ENCODE data around the gene SPINK14.

The SPINK14 gene, protein sequence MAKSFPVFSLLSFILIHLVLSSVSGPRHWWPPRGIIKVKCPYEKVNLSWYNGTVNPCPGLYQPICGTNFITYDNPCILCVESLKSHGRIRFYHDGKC
- 0 reads per million in 4 donors for total RNA-seq

DNA sequence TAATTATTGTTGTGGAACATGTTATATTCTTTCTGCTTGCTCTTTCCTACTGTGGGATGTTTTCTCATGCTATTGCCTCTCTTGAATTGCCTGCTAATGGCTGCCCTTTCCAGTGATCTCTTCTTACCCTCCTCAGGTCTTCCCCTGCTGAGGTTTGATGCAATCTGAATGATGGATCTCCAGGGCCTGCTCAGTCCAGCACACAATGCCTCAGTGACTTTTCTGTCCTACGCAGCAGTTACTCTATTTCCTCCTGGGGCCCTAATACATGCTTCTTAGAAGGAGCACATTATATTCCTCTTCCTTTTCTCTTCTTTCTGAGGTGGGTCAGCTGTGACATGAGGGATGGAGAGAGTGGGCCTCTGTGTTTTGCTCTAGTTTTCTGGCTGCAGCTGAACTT is at the start of gene SPINK14:
Gene SPINK14, plus strand, starts transcription at position 301 of the 400 bp plus-strand sequence. CDS start 1,187 bp downstream, outside the sequence.
- no peak for DNase-seq

DNA sequence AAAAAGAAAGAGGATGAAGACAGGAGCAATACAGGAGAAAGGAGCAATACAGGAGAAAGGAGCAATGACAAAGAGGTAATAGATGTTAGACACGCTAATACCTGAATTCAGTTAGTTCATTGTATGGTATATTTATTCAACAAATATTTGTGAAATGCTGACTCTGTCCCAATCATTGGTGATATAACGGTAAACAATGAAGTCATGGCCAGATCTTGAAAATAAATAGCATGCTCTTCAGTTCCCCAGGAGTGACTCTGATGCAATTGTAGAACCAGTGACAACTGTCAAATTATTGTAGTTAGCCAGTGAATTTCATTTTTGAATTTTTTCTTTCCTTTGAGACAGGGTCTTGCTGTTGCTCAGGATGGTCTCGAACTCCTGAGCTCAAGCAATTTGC is 48.0 kb upstream of the SPINK14 start:
- DNase-seq: no peak

DNA sequence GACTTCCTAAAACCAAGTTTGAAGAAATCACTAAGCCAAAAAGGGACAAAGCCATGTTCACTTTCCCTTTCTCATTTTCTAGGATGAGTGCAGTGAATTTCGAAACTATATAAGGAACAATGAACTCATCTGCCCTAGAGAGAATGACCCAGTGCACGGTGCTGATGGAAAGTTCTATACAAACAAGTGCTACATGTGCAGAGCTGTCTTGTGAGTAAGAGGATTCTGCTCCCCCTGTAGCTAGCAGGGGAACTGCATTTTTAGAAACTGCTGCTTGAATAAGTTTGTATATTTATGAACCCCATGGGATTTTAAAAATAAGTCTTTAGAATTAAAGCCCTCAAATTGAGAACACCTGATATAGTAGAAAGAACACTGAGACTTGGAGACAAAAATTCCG is 42.7 kb upstream of the SPINK14 start:
- DNase-seq: no peak

DNA sequence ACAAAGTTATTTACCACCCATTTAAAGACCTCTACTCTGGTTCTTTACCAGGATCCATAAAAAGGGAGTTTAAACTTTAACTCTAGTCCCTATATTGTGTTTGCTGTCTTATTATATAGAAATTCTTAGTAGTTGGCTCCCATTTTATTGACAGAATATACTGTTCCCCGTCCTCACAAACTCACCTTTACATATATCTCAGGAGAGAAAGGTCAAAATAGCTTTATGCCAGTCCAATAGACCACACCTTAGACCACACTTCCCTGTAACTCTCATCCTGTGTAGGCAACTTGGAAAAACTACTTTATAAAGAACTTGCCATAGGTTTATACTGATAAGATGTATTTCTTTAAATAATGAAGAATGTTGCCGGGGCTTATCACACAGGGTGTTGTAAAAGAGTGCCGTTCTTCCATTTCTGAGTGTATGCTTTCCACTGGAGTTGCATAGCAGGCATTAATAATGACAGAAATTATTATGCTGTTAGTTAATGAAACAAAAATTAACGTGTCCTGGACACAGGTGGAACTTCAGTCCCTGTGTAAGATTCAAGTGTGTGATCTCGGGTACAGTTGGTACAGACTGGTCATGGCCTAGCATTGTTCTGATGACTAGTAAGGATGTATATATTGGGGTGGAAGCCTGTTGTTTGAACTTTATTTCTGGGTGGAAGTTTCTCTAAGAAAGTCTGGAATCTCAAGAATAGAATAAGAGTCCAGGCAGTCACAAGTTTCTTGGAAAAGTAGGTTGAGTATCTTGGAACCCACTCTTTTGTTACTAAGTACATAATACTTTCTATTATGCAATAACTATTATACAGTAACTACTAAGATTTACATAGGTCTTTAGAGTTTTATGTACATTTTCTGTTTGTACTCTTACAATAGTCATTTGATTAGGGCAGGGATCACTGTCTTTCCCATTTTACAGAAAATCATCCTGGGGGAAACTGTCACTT is 33.0 kb upstream of the SPINK14 start:
- no peak for DNase-seq

DNA sequence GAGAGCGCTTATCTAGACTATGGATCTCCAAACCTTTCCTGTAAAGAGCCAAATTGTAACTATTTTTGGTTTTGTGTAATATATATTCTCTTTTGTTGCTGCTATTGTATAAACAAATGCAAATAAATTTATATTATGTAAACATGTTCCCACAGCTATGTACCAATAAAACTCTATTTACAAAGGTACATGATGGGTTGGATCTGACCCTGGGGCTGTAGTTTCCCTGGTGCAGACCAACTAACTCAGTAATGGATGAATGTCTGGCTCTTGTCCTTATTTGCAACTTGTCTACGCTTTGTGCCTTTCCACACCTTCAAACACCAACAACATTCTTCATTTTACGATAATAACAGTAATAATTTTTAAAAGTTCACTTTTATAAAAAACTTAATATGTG is 27.5 kb upstream of the SPINK14 start:
- DNase-seq: no peak

DNA sequence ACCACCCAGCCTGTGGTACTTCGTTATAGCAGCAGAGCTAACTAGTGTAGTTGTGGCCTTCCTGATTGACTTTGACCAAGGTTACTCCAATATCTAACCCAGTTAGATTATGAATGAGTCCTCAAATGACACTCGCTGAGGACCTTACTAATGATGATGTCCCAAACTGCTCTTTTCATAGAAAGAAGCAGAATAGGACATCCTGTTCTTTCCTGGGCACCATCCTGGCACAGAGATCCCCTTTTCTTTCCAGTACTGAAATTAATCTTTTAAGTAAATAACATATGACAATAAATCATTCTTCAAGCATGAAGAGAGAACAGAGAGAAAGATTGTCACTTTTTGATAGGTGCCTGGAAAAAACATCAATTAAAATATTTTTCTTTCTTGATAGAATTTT is 26.7 kb upstream of the SPINK14 start:
- no peak for DNase-seq

DNA sequence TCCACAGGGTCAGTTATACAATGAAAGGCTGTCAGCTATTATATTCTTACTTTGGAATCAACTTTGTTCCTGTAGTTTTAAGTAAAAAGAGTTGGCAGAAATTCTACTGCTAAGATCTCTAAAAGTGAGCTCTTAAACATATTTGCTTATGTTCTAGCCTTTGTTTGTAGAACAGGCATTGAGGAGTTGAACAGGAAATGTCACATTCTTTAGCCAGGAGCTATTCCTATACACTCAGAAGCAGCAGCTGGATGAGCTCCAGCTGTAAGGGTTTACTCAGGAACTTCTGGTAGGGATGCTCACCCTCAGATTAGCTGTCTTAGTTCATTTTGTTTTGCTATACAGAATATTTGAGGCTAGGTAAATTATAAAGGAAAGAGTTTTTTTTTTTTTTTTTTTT is 22.4 kb upstream of the SPINK14 start:
- no peak for DNase-seq

DNA sequence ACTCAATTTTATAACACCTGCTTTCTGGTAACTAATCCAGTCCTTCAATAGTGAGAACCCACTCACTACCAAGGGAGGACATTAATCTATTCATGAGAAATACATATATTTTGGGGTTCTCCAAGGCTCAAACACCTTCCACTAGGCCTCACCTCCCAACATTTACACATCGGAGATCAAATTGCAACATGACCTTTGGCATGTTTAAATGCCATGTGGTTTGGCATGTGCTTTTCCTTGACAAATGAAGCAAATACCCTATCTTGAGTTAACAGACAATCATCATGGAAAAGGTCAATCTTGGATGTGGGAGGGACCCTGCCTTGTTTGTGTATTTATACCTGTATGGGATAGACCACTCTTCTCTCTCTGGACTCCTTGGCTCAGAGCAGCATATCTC is 21.9 kb upstream of the SPINK14 start:
- no peak for DNase-seq

DNA sequence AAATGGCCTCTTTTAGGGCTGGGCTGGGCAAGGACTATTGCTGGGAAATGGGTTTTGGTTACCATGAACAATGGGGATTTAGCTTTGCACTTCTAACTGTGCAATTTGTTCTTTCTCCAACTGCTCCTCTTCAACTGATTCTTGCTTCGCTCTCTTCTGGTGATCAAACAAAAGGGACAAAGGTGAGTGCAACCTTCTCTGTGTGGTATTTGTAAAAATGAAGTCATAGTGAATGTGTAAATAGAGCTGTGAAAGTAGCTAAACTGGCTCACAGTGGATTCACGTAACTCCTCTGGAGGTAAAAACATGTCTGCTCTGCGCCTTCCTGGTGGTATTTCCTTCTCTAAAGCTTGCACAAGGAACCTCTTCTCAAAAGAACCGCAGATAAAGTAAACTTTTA is 20.9 kb upstream of the SPINK14 start:
- no peak for DNase-seq

DNA sequence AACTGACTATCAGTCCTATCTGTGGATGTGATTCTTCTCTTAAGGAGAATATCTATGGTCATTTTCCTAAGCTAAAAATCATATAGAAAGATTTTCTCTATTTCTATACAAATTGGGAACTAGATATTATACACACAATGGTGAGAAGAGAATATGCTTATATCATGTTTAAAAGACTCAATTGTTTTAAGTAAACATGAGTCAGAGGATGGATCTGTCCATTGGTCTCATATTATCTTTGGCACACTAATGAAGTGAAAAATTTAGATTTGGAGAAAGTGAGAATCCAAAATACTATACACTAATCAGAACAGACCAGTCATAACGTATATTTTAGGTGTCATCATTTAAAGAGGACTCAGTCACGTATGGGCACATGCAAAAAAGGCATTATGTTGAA is 16.5 kb upstream of the SPINK14 start:
- no peak for DNase-seq

DNA sequence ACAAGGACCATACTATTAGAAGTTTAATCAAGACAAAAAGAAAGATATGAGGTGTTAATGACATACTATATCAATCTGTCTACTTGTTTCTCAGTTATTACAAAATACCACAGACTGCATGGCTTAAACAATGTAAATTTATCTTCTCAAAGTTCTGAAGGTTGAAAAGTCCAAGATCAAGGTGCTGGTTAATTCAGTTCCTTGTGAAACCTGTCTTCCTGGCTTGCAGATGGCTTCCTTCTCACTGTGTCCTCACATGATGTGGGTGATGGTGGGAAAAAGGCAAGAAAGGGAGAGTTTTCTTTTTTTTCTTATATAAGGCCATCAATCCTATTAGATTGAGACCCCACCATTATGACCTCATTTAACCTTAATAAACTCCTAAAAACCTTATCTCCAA is 15.6 kb upstream of the SPINK14 start:
- DNase-seq: no peak

DNA sequence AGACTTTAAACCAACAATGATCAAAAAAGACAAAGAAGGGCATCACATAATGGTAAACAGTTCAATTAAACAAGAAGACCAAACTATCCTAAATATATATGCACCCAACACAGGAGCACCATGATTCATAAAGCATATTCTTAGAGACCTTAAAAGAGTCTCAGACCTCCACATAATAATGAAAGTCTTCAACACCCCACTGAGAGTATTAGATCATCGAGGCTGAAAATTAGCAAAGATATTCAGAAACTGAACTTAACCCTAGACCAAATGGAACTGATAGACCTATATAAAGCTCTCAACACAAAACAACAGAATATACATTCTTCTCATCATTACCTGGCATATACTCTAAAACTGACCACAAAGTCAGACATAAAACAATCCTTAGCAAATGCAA is 11.7 kb upstream of the SPINK14 start:
- DNase-seq: no peak

DNA sequence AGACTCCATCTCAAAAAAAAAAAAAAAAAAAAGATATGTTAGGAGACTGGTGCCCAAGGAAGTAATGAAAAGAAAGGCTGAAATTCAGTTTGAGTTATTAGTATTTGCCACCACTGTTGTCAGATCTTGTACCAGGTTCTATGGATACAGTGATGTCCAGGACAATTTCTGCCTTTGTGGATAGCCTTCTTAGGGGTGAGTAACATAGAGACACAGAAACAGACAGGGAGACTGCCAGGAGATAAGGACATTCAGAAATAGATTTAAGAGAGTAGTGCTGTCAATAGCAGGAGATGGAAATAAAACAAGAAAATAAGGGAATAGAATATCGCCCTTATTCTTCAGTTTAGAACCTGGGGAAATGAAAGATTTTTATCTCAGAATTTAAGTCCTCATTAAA is 6.3 kb upstream of the SPINK14 start:
- no peak for DNase-seq

DNA sequence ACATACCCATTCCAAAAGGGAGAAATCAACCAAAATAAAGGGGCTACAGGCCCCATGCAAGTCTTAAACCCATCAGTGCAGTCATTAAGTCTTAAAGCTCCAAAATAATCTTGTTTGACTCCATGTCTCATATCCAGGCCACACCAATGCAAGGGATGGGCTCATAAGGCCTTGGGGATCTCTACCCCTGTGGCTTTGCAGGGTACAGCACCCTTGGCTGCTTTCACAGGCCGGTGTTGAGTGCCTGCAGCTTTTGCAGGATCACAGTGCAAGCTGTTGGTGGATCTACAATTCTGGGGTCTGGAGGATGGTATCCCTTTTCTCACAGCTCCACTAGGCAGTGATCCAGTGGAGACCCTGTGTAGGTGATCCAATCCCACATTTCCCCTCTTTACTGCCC is 5.0 kb upstream of the SPINK14 start:
- DNase-seq: no peak

DNA sequence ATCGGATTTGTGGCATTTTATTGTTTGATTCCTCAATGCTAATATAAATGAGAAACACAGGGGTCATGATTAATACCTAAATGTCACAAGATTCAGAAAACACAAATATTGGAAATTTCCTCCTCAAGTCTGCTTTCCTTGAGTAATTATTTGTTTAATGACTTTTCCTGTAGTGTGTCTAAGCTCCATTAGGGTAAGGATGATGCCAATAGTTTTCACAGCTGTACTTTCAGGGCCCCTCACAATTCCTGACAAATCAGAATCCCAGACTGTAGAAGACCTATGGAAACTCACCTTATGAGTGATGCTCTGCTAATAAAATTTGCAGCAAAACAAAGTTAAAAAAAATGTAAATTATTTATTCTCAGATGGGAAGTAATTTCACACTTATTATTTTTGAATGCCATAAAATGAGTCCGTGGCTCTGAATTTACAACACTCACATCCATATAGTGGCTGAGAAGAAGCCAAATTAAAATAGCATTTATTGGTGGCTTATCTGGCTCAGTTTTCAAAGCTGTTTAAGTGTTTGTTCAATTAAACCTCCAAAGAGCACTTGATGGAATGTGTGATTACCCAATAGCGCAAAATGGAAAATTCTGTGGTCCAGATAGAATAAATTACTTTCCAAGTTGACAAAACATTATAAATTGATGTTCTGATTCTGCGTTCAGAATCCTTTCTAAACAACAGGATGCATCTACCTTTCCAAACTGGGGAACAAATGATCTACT is 1.6 kb upstream of the SPINK14 start:
- DNase-seq: no peak

DNA sequence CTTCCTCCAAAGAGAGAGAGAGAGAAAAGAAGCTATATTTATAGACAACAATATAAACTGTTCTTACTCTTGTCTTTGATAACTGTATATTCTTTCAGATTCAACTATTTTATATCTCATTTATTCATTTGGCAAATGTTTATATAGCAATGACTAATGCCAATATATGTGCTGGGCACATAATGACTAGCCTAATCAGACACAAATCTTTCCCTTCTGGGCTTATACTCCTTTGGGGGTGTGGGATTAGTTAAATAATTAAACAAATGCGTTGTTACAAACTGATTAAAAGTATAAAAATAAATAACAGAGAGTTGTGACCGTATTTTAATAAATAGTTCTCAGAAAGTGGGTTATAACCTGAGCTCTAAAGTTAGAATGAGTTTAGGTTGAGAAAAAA is 4.0 kb downstream of the SPINK14 start:
- DNase-seq: no peak

DNA sequence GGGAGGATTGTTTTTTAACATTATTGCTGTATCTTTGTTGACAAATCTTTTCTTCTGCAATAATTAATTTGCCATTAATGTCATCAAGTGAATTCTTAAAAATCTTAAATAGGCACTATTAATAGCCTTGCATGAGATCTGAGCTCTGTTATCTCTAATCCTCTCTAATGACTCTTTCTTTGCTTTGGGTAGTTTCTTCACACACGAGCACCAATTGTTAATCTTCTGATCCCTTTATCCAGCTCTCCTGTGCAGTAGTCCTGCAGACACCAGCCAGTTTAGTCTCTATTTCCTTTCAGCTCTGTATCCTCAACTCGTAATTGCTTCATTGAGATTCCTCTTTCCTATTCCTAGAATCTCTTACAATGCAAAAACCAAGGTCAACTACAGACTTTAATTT is 8.1 kb downstream of the SPINK14 start:
- DNase-seq: no peak

DNA sequence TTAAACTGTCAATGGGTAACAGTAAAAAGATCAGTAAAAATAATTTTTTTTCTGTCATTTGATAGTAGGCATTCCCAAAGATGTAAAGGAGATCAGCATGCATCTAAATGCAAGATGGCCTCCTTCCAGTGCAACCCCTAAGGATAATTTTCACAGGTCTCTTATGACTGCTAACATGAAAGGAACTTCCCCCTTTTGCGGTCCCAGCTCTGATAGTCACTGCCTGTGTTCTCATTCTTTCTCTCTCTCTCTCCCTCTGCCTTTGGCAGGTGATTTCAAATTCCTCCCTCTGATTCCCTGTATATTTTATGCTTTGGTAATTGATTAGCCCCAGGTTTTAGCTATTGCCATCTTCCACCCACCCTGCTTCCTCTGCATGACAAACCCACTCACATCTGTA is 8.9 kb downstream of the SPINK14 start:
- no peak for DNase-seq

DNA sequence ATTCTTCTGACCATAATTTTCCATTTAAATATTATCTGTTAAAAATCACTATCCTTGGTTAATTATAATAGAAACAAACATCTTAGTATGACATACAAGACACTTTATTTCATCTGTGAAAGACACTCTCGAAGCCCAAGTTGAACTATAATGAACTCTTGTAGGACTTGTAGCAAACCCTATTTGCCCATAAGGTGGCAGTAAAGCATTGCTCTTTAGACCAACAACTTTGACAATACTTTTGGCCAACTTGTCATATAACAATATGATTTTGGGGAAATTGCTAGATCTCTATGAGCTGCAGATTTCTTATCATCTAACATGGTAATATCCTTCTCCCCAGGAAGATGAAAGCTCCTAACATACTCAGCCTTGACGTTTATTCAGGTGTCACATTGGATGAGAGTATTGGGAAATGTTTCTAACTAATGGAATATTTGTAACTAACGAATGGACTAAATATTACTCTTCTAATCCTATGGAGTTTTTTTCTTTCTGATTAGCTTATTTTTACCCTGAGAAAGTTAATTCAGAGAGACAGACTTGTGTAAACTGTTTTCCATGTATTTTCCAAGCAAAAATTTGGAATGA is 11.0 kb downstream of the SPINK14 start:
- DNase-seq: peak in 1 of 5 donors; percentile 43

DNA sequence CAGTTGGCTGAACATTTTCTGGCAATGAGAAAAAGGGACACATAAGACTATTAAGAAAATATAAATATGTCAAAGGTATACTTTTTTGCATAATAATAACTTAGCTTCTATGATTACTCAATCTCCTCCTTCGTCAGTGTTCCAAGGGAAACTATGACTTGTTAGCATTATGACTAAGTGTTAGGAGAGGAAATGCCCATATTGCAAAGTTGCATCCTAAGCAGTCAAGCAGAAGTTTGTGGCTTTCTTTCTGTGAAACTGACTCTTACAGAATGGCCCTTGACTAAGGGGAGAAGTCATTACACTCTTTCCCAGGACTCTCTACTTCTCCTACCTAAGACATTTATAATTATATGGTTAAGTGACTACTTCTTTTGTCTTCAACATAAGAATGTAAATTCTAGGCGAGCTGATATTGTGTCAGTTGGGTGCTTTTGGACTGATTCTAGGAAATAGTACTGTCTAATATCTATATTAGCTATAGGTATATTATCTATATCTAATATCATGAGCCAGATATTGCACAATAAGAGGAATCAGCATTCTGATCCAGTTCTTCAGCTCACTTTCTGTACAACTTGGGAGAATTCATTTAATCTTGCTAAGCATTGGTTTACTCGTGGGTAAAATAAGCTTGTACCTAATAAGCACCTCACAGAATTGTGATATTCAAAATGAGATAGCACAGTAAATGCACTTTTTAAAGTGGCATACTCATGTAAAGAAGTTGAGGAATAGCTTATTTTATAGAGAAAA is 18.1 kb downstream of the SPINK14 start:
- DNase-seq: peak in 1 of 5 donors; percentile 78

DNA sequence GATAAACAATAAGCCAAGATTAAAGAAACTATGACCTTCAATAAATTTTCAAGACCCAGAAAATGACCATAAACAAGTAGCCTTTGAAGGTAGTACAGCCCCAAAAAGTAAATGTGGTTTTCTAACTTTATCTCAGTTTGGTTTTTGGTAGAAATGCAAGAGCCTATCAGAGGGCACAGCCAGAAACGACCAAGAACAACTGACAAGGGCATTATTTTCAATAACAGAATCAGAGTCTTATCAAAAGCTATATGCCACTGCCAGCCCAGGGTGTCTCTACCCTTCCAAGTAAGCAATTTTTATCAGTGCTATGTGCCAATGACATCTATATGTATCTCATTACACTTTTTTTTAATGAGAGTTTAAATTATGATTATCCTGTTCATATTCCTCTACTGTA is 22.7 kb downstream of the SPINK14 start:
- DNase-seq: no peak

DNA sequence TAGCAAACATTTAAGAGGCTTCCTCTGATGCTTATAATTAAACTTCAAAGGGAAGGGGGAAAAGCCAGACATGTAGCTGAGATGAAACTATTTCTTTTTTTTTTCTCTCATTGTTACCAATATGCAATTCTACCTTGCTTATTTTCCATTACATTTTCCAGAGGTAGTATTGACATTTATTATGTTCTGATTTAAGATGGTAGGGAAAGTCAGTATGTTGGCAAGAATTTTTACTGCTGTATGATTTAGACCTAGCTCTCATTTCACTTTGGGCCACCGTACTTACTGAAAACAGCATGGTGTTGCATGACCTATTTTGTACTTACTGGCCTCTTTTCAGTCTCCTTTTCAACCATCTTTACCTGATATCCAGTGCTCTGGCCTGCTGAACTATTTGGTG is 24.9 kb downstream of the SPINK14 start:
- no peak for DNase-seq

DNA sequence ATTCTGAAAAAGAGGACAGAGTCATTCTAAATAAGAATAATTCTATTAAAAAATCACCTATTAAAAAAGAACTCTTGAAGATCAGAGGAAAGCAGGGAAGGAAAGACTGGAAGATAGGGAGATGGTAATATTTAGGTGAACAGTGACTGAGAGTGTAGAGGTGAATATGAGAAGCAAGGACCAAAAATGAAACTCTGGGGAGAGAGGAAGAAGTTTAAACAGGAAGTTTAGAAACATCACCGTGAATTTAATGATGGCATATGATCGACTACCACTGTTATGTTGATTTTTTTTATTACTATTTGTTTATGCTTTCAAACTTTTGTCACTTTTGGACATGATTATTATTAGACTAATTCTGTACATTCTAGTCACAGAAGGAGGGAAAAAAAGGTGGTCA is 32.8 kb downstream of the SPINK14 start:
- DNase-seq: no peak
